ENCODE measurements around the gene ANXA4.
"Not testable (repeated sequence)": the region's sequence is repeated elsewhere in the genome, so short reads cannot be mapped to it uniquely, and the experiment has no call there.

ANXA4 gene

DNA sequence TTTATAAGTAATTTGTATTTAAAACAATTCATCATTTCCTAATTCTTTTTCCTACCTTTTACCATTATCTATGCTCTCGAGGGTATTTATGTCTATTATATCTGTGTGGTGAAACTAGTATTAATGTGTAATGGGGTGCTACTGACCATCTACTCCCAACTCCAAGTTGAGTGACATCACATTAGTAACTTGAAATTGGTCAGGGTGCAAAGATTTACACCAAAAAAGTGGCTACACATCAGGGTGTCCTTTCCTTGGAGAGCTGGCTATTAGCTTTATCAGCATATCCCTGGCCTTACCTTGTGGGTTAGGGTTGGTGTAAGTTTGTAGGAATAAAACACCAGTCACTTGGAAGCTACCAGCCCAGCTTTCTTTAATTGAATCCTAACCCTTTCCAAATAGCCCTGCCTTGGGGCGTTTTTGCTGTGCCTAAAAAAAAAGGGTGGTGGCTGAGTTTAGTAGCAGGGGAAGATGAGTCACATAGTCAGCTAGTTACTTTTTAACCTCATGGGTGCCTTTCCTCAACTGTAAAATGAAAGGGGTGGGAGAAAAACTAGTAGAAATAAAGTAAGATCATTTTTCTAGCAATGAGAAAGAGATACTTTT, 14.0 kb downstream of the ANXA4 start:
- DNase-seq, result no peak

DNA sequence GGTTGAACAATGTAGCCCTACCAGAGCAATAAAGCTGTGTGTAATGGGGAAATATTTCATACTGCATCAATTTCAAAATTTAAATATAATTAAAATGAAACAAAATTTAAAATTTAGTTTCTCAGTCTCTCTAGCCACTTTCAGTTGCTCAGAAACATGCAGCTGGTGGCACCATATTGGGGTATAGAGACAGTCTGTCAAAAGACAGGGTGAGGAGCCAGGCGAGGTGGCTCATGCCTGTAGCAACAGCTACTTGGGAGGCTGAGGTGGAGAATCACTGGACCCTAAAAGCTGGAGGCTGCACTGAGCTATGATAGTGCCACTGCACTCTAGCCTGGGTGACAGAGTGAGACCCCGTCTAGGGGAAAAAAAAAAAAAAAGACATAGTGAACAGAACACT, 20.1 kb downstream of the ANXA4 start:
- no peak for DNase-seq

DNA sequence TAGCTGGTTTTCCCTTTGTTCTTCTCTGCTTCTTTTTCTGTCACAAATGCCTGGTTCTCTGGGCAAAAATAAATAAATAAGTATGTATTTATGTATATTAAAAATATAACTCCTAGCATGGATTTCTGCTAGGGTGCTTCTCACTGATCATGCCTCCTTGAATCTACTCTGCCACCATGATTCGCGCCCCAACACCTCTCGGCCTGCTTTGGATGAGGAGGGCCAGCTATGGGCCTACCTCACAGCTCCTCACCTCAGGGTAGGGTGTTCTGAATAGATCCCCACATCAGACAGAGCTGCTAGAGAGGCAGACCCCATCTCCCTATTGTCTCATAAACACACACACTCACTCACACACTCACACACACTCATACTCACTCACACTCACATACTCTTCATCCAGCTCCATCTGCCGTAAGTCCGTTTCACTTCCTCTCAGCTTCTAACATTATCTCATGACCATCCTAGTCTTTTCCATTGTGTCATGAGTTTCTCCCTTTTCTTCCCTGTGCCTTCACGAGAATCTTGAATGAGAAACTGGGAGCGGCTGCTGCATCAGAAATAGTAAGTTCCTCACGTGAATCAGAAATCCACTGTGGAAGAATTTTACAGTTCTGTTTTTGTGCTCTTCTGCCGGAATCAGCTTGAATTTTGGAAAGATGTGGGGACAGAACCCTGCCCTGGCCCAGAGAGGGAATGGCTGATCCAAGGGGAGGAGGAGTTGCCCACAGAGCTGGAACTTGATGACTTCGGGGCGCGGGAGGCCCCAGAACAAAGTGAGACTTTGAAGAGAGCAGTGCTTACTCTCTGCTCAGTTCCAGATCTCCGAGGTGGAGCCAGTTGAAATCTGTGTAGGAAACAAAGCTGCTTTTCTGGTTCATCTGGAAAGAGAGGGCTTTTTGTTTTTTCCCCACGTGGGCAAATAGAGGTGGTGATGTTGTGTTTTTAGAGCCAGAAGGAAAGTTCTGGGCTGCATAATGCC, 20.9 kb downstream of the ANXA4 start:
- no peak for DNase-seq

DNA sequence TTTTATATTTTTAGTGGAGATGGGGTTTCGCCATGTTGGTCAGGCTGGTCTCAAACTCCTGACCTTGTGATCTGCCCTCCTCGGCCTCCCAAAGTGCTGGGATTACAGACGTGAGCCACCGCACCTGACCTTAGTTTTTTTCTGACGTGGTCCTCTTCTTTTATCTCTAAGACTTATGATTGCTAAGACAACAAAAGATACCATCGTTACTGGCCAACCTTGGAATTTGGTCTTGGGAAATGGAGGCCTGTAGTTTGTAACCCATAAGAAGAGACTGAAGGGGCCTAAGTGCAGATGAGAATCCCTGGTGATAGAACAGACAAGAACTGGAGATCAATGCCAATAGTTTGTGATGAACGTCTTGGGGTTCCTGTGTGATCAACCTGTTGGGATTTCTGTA, 21.9 kb downstream of the ANXA4 start:
- not testable (repeated sequence) for DNase-seq

DNA sequence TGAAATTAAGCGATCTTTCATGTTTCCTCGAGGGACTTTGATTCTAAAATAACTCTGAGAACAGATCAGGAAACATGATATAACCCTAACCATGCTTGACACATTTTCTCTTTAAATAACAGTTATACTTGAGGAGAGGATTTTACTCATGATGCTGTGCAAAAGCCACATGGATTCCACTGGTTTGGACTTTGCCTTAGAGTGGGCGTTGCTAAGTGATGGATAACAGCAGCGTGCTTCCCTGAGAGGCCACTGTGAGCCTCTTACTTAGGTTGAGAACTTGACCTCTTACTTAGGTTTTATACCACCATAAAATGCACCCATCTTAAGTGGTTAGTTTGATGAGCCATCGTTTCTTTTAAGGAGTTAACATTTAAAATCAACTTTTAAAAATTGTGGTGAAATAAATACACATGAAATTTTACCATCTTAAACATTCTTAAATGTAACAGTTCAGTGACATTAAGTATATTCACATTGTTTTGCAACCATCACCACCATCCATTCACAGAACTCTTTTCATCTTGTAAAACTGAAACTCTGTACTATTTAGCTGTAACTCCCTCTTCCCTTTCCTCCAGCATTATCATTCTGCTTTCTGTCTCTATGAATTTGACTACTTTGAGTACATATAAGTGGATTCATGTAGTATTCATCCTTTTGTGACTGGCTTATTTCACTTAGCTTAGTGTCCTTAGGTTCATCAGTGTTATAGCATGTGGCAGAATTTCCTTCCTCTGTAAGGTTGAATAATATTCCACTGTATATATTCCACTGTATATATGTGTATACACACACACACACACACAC, 22.6 kb downstream of the ANXA4 start:
- no peak for DNase-seq

DNA sequence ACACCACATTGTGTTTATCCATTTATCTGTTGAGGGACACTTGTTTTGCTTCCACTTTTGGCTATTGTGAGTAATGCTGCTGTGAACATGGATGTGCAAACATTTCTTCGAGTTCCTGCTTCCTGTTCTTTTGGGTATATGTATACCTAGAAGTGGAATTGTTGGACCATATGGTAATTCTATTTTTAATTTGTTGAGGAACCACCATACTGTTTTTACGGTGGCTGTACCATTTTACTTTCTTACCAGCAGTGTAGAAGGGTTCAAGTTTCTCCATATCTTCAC, 23.1 kb downstream of the ANXA4 start:
- DNase-seq, result no peak

DNA sequence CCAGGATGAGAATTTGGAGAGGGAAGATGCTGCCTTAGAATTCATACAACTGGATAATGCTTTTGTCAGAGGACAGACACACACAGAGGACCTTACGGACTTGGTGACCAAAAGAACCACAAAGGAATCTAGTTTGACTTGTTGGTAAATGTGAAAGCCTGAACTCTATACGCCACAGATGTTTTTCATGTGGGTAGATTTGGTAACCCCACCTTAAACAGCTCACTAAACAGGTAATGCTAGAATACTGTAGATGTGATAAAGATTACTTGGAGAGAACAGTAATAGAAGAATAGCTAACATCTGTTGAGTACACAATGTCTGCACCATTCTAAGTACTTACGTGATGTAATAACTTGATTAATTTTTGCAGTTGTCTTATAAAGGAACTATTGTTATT, 24.1 kb downstream of the ANXA4 start:
- DNase-seq, result no peak

DNA sequence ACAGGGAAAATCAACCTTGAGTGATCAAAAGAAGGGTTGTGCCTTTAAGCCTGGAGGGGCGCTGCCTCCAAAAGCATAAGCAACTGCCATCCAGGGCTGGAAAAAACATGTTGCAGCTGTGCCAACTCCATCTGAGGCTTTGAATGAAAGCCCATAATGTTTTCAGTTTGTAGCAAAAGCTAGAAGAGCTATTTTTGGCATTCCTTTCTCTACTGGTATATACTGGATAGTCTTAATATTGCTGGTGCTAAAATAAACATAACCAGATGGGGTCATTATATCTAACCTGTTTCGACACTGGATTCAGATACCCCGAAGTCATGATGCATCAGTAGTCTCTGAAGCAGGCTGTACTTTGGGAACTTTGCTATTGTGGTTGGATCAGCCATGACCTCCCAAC, 25.1 kb downstream of the ANXA4 start:
- no peak for DNase-seq

DNA sequence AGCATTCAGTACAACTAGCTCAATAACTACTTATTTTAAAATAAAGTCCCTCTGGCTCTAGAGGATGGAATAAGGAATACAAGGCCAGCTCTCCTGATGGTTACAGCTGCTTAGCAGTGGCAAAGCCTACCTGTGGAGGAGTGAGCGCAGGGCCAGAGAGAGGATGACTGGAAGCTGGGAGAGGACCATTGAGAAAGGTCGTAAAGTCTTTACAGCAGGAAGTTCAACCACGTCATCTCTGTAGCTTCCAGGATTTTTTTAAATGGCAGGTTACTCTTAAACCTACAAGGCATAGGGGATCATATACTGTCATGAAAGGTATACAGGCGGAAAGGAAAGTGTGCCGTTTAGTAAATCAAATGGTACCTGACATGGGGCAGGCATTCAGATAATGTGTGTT, 26.3 kb downstream of the ANXA4 start:
- no peak for DNase-seq

DNA sequence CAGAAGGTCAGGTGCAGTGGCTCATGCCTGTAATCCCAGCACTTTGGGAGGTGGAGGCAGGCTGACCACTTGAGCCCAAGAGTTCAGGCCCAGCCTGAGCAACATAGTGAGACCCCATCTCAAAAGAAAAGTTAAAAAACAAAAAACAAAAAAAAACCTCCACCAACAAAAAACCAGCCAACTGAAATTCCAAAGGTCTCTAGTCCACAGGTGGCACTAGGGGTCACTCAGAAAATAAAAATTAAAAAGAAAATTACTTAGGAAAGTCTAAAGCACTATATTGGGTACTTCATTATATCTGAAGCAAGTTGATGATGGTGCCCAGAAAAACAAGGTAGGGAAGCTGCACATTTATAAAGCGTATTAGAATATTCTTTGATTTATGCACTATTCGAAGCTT, 26.9 kb downstream of the ANXA4 start:
- DNase-seq, result no peak

DNA sequence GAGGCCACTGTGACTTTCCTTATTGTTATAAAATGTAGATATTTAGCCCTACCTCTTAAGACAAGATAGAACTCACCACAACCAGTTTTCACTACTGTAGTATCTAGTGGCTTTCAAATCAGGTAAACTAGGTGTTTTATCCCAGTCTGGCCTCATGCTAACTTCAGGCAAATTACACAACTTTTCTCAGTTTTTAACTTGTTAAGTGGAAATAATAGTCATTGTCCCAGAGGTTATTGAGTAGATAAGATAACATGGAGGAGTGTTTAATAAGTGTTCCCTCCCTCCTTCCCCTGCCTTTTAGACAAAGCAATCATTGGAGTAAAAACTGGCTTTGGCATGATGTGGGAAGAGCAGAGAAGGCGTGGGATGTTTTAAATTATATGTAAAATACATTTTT, 27.3 kb downstream of the ANXA4 start:
- DNase-seq, result no peak

DNA sequence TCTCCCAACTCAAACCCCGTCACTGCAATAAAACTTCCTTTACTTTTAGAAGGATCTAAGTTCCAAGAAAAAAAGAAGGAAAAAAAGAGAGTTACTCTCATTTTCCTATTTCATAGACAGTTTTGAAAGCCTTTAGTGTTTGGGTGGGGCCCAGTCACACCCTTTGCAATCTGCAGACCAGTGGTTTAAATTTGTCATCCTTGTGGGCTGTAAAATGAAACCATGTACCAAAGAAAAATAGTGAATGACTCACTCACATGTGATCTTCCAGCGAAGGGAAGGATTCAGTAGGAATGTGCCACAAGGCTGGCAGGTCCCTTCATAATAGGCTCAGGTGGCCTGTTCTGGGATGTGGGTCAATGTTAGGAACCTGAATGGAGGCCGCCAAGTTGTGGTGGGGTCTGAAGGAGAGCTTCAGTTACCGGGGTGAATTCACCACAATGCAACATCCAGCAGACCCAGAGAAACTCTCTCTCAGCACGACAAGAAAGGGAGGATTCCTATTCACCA, 28.3 kb downstream of the ANXA4 start:
- peak; percentile 61 for DNase-seq

DNA sequence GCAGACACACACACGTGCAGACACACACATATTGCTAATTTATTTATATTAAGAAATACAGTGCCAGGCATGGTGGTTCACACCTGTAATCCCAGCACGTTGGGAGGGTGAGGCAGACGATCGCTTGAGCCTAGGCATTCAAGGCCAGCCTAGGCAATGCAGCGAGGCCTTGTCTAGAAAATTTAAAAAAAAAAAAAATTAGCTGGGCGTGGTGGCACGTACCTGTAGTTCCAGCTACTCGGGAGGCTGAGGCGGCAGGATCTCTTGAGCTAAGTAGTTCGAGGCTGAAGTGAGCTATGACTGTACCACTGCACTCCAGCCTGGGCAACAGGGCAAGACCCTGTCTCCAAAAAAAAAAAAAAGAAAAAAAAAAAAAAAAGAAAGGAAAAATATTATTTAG, 28.8 kb downstream of the ANXA4 start:
- DNase-seq, result no peak

DNA sequence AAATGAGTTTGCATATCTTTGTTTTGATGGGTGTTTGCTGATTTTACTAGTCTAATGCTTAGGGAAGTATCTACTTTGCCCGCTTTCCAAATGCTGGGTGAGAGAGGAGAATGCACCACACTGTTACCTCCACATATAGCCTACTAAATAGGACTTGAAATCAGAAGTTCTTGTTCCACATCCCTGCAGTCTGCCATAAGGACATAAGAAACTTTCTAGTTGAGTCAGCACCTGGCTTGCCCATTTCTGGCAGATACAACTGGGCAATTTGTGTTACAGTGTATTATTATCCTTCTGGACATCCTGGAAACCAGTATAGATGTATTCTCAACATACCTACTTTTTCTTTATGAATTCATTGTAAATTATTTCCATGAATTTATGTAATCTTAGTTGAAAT, 29.5 kb downstream of the ANXA4 start:
- DNase-seq, result no peak

DNA sequence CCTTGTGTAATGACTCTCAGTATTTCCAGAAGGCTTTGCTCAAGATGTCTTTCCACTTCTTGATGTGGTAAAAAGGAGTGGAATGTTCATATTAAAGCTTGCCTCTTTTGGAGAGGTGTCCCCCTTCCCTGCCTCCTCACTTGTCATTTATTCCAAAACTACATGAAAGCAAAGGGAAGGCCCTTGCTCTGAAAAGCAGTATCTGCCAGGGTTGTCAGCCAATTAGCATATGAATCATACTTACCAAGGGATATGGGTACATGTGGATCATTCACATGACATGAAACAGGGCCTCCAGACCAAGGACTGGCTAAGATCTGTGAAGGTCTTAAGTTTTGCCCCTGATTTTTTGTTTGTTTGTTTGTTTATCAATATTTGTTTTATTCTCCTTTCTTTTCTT, 31.3 kb downstream of the ANXA4 start:
- DNase-seq, result no peak

DNA sequence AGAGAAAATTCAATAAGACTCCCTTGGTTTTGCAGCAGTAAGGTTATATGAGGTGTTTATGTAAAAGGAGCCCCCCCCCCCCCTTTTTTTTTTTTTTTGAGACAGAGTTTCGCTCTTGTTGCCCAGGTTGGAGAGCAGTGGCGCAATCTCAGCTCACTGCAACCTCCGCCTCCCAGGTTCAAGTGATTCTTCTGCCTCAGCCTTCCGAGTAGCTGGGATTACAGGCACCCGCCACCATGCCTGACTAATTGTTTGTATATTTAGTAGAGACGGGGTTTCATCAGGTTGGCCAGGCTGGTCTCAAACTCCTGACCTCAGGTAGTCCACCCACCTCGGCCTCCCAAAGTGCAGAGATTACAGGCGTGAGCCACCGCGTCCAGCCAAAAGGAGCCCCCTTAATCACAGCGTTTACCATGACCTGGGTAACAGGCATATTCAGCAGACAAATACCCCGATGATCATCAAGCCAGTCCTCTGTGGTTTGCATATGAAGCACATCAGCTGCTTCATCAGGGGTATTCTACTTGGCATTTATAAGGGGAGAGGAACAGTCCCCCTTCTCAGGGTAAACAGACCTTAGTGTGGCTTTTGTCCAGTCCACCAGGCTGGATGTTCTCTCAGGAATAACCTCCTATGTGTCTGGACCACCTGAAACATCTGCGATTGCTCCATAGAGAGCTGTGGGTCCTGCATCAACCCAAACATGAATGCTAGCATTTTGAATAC, 32.5 kb downstream of the ANXA4 start:
- DNase-seq, result peak; percentile 60

DNA sequence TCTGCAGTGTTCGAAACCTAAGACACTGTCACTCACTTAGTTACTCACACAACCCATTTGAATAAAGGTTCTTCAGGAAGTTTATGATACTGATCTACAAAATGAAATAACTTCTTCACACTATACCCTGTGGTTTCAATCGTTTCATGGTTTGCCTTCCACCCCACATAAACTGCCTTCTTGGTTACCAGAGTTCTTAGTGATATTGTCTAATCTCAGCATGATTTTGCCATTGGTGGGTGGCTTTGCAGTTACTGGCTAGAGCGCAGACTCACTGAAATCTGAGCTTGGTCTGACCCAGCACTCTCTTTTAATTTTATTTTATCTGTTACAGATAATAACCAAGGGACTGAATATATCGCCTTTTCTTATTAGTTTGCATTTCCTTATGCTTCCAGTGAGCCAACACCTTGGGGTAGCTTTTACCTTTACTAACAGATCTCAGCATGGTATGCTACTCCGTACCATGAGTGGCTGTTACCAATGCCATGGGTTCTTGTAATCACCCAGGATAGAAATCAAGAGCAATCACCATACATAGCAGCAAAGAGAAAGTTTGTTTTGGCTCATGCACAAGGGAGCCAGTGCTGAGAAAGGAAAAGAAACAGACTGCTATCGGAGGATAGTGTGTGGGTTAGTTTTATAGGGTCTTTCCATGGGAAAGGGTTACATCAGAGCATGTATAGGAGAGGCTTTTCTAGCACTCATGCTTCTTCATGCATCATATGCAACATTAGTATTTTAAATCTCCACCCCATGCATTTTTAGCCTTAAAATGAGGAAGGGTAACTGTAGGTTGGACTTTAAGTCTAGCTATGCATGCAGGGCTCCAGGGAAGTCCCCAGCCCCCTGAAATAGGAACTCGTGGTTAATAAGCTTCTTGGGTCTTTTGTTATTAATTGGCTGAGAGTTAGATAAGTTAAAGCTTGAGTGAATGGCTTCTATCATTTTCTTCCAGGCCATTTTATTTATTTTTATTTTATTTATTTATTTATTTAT, 33.3 kb downstream of the ANXA4 start:
- no peak for DNase-seq

DNA sequence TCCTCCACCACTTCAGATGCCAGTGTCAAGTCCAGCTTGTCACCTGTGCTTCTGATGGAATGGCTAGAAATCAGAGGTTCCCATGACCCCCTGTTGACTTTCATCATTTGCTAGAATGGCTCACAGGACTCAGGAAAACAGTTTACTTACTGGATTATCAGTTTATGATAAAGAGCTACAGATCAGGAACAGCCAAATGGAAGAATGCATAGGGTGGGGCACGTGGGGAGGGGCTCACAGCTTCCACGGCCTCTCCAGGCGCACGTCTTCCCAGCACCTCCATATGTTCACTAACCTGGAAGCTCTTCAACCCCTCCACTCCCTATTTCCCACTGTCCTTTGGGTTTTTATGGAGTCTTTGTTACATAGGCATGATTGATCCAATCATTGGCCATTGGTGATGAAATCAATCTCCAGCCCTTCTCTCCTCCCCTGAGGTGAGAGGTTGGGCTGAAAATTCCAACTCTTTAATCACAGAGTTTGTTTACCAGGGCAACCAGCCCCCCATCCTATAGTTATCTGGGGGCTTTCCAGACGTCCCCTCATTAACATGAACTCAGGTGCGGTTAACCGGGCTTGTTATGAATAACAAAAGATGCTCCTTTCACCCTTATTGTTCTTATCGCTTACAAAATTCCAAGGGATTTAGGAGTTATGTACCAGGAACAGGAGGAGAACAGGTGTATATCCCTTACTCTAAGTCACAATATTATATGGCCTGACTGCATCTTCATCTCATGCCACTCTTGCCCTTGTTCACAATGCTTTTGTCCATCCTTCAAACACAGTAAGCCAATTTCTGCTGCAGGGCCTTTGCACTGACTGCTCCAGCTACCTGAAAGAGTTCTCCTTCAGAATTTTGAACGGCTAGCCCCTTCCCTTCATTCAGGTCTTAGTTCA, 35.2 kb downstream of the ANXA4 start:
- no peak for DNase-seq

DNA sequence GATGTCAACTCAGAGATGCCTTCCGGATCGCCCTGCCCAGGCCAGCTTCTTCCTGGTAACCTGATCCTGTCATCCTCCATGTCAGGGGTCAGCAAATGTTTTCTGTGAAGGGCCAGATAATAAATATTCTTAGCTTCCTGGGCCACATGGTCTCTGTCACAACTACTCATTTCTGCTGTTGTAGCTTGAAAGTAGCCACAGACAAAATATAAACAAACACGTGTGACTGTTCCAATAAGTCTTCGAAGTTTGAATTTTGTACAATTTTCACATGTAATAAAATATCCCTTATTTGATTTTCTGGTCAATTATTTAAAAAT, 35.8 kb downstream of the ANXA4 start:
- no peak for DNase-seq

DNA sequence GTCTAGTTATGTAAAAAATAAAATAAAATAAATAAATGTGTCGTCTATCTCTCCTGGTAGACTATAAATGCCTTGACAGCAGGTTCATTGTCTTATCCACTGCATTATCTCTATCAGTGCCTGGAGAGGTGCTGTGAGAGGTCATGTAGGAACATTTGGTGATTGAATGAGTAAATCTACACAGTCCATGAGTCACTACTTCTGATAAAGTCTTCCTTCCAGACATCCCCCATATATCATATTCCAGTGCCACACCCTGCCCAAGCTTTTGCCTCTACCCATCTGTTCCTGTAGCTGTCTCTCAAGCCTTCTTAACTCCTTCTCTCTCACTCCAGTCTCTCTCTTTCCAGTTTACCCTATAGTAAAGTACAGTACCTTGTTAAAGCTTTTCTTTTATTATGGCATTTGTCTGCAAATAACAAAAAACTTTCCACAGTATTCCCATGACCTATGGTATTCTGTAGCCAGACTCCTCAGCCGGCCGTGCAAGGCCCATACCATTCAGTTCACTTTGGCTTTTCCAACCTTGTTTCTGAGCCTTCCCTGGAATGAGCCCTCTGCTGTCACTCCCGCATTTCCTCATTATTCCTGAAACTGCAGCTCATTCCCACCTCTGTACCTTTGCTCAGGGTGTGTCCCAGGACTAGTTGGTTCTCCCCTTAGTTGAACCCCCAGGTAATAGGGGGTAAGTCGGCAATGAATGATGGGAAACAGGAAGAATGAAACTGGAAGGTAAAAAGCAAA, 37.5 kb downstream of the ANXA4 start:
- no peak for DNase-seq
